OCI-LY7 (cell line): ENCODE data around the gene EPB41L2. TPM values are rescaled to one million over a fixed set of nuclear protein-coding genes. Genes with fewer than 3 reads are reported as not detected.

Experiments used
- BruUV-seq: library from RNA; stranded (reverse); fragments of 400-500 nt; replicated peaks from 2 replicates; lab custom pipeline; 2021; lab: Mats Ljungman, UMichigan
- CTCF ChIA-PET: fragments of 300-600 bp; sonication (Branson Sonifier 250); formaldehyde crosslinking; loops from one replicate; lab custom pipeline; 2022; ENCODE audit warnings: antibody characterized with exemption; ENCODE audit not compliant: unreplicated experiment; lab: Charles Lee
- POLR2A ChIA-PET: fragments of 300-600 bp; sonication (Branson Sonifier 250); formaldehyde crosslinking; loops from one replicate; lab custom pipeline; 2022; ENCODE audit warnings: antibody characterized with exemption; lab: Charles Lee
- DNase-seq: peaks from one replicate; pipeline ENCODE4 v3.0.0-alpha.2; 2015; ENCODE audit warnings: low spot score
- H2AFZ ChIP-seq: fragments of 200-600 bp; sonication (generic), shearing (Covaris generic); 2 replicates; pipeline ENCODE4 v1.6.1; 2014; ENCODE audit warnings: mild to moderate bottlenecking, antibody characterized with exemption, low read length, moderate library complexity
- H3K27ac ChIP-seq: fragments of 200-600 bp; sonication (generic); 2 replicates; pipeline ENCODE4 v1.5.1; 2014; ENCODE audit warnings: mixed run types, low read depth, mild to moderate bottlenecking, moderate library complexity, low read length, inconsistent platforms; ENCODE audit not compliant: poor library complexity, severe bottlenecking
- H3K36me3 ChIP-seq: fragments of 200-600 bp; sonication (generic); 2 replicates; pipeline ENCODE4 v1.6.1; 2014; ENCODE audit warnings: mild to moderate bottlenecking, antibody characterized with exemption, low read length, moderate library complexity, mixed read lengths; ENCODE audit not compliant: insufficient read depth
- H3K4me1 ChIP-seq: fragments of 200-600 bp; sonication (generic); 2 replicates; pipeline ENCODE4 v1.5.1; 2014; ENCODE audit warnings: mild to moderate bottlenecking, low read length; ENCODE audit not compliant: insufficient read depth, poor library complexity, severe bottlenecking
- H3K4me2 ChIP-seq: fragments of 200-600 bp; sonication (generic); 2 replicates; pipeline ENCODE4 v1.6.1; 2014; ENCODE audit warnings: mild to moderate bottlenecking, low read length
- H3K4me3 ChIP-seq: fragments of 200-600 bp; sonication (generic); 2 replicates; pipeline ENCODE4 v1.5.1; 2014; ENCODE audit warnings: mild to moderate bottlenecking, low read depth, low read length; ENCODE audit not compliant: poor library complexity, severe bottlenecking
- H3K79me2 ChIP-seq: fragments of 200-600 bp; sonication (generic); 2 replicates; pipeline ENCODE4 v1.6.1; 2016; ENCODE audit warnings: low read depth, mild to moderate bottlenecking, low read length, moderate library complexity, mixed read lengths; ENCODE audit not compliant: insufficient read depth
- H3K9me2 ChIP-seq: fragments of 200-600 bp; sonication (generic); 2 replicates; pipeline ENCODE4 v1.6.1; 2016; ENCODE audit warnings: mild to moderate bottlenecking, low read length, mixed read lengths; ENCODE audit not compliant: insufficient read depth
- H3K9me3 ChIP-seq: fragments of 200-600 bp; sonication (generic); 2 replicates; pipeline ENCODE4 v1.6.1; 2014; ENCODE audit warnings: mild to moderate bottlenecking, mixed run types, low read length, mixed read lengths
- H4K20me1 ChIP-seq: fragments of 200-600 bp; sonication (generic); 2 replicates; pipeline ENCODE4 v1.6.1; 2014; ENCODE audit warnings: mild to moderate bottlenecking, antibody characterized with exemption, low read length, moderate library complexity, mixed read lengths; ENCODE audit not compliant: insufficient read depth
- CTCF ChIP-seq: fragments of 200-600 bp; sonication (generic); conservative IDR thresholded peaks from 2 replicates; pipeline ENCODE4 v1.5.1; 2014; ENCODE audit warnings: mild to moderate bottlenecking, antibody characterized with exemption, low read length, moderate library complexity, mixed read lengths
- EZH2phosphoT487 ChIP-seq: fragments of 200-600 bp; sonication (generic); IDR thresholded peaks from 2 replicates; pipeline ENCODE4 v1.6.1; 2018; ENCODE audit warnings: low read depth, borderline replicate concordance, mild to moderate bottlenecking, mixed run types, antibody characterized with exemption, low read length, moderate library complexity, mixed read lengths
- intact Hi-C: fragments of 100-400 bp; cut with micrococcal nuclease; formaldehyde crosslinking; loops from one replicate; pipeline ENCODE4 v1.10.0; 2022; ENCODE audit not compliant: unreplicated experiment
- total RNA-seq, 2 experiments: library from RNA; depleted of rRNA in 1 of 2; stranded (reverse); fragments of >200 nt in 1 of 2; shearing (Covaris generic) in 1 of 2; gene quantifications; 2 replicates each; pipeline ENCODE4 v1.2.3, GENCODE V29; 2014 to 2022

EPB41L2 gene
- total RNA-seq, 2 experiments from 2014 or later: 36.7 to 138 TPM

DNA sequence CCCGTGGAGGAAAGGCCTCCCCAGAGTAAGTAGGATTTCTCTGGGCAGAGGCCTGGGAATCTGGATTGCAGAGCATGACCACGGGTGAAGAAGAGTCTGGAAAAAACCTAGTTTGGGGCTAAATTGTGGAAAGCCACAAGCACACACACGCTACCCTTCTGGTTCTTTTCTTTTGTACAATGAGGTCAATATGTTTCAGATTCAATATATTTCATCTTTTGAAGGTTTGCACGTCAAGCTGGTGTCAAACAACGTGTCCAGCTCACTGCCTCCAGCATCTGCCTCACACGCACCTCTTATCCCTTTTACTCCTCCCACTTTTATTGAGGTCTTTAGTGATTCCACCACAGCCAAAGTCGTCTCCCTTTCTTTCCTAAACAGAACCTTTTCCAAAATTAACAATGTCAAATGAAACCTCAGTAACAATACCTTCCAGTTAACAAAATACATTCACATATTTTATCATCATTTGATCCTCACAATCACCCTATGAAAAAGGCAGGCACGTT, 773 bp upstream of the EPB41L2 start:
- H3K4me2 ChIP-seq: peak overlapping the region; percentile 98
- peak overlapping the region; percentile 99 for H2AFZ ChIP-seq
- H3K36me3 ChIP-seq: 0 out of 2 replicates have a peak, but pooled peaks cover 4% of the 10 kb centered on the region
- DNase-seq: peak; percentile 4
- TF ChIP-seq EZH2phosphoT487: no peak
- no peak for TF ChIP-seq CTCF
- H3K79me2 ChIP-seq: peaks cover 37% of the 10 kb centered on the region
- H4K20me1 ChIP-seq: peaks cover 9% of the 10 kb centered on the region; the same call in 1 of the 2 replicates
- peaks cover 24% of the 10 kb centered on the region for H3K4me1 ChIP-seq
- H3K9me3 ChIP-seq: no peaks in the 10 kb centered on the region
- ChIA-PET CTCF (no interaction called here), POLR2A (interaction anchor here (0.6 kb wide), 1 partner anchor 157 kb away, joined by 3 read pairs; no protein-coding TSS in a partner anchor)
- no peak overlapping the region for H3K27ac ChIP-seq
- no peaks in the 10 kb centered on the region for H3K9me2 ChIP-seq
- peak overlapping the region; percentile 95 for H3K4me3 ChIP-seq
- BruUV-seq: no TSS peak
- intact Hi-C loops: loop anchor here (2.0 to 5.0 kb wide), 3 partner anchors 43 to 565 kb away; partner anchors contain the start of gene MED23

DNA sequence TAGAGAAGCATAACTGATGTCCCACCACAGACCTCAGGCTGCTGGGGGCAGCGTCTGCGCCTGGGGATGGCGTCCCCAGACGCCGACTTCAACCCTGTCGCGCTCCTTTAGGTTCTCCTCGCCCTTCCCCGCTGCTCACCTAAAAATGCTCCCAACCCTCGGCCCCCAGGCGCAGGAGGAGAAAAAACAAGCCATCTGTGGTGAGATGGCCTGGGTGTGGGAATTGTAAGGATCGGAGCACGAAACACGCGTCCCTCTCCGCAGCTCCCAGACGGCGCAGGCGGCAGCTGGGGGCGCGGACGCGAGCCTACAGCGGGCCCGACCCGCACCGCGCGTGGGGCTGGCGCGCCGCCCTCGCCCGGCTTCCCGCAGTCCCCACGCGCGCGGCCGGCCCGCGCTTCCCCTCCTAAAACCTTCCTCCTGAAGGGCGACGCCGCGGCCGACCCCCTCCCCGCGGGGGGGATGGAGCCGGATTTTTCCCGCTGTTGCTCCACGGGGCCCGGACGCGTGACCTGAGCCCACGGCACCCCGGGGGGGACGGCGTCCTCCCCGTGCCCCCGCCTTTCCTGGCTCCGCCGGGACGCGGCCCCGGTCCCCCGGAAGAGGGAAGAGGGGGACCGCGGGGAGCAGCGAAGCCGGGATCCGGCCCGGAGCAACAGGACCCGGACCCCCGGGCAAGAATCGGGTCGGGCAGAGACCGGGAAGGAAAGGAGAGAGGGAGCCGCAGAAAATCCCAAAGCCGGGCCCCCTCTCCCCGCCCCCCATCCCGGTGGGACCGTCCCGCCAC, 611 bp downstream of the EPB41L2 start:
- no TSS peak for BruUV-seq
- Histone ChIP-seq H3K27ac (peak overlapping the region; percentile 49), H4K20me1 (peaks cover 9% of the 10 kb centered on the region; the same call in 1 of the 2 replicates), H3K4me3 (peak overlapping the region; percentile 95), H3K4me1 (peaks cover 24% of the 10 kb centered on the region), H3K9me2 (no peaks in the 10 kb centered on the region), H2AFZ (peak overlapping the region; percentile 88), H3K79me2 (peaks cover 51% of the 10 kb centered on the region), H3K36me3 (peaks cover 8% of the 10 kb centered on the region; the same call in 1 of the 2 replicates), H3K4me2 (peak overlapping the region; percentile 73), H3K9me3 (peaks cover 7% of the 10 kb centered on the region; the same call in 1 of the 2 replicates)
- intact Hi-C loops: loop anchor here (2.0 to 5.0 kb wide), 3 partner anchors 45 to 566 kb away; partner anchors contain the start of gene MED23
- TF ChIP-seq CTCF (0 out of 2 replicates have a peak, but pooled peaks have one; percentile 5), EZH2phosphoT487 (no peak)
- ChIA-PET CTCF (no interaction called here), POLR2A (interaction anchor here (0.5 to 1.0 kb wide), 4 partner anchors 9 to 584 kb away, joined by 3 to 7 read pairs (median 4); no protein-coding TSS in a partner anchor)
- DNase-seq: peak; percentile 56
